MM.1S (cell line): Measurements from ENCODE around the gene TXNRD1.
A peak's percentile ranks its signal among the peaks of the same experiment; 100 is the strongest.

ENCODE experiments used
- DNase-seq: peaks from one replicate; pipeline ENCODE4 v3.0.0-alpha.2; 2015
- H2AFZ ChIP-seq: fragments of 300-600 bp; sonication (generic); 2 replicates; pipeline ENCODE4 v1.6.0; 2016; ENCODE audit warnings: antibody characterized with exemption, low read length
- H3F3A ChIP-seq: fragments of 300-600 bp; sonication (generic); 2 replicates; pipeline ENCODE4 v1.6.1; 2016; ENCODE audit warnings: mild to moderate bottlenecking, antibody characterized with exemption, low read length, moderate library complexity, mixed read lengths; ENCODE audit not compliant: insufficient read depth
- H3K27ac ChIP-seq: fragments of 300-600 bp; sonication (generic); 2 replicates; pipeline ENCODE4 v1.5.1; 2016; ENCODE audit warnings: mild to moderate bottlenecking, low read length
- H3K27me3 ChIP-seq: fragments of 300-600 bp; sonication (generic); replicated peaks from 2 replicates; pipeline ENCODE4 v1.6.0; 2016; ENCODE audit warnings: low read length; ENCODE audit not compliant: insufficient read depth
- H3K36me3 ChIP-seq: fragments of 300-600 bp; sonication (generic); replicated peaks from 2 replicates; pipeline ENCODE4 v1.6.1; 2016; ENCODE audit warnings: mild to moderate bottlenecking, low read length, mixed read lengths; ENCODE audit not compliant: insufficient read depth
- H3K4me1 ChIP-seq: fragments of 300-600 bp; sonication (generic); 2 replicates; pipeline ENCODE4 v1.6.1; 2016; ENCODE audit warnings: low read length, mixed read lengths
- H3K4me2 ChIP-seq: fragments of 300-600 bp; sonication (generic); 2 replicates; pipeline ENCODE4 v1.6.0; 2016; ENCODE audit warnings: low read depth, low read length
- H3K4me3 ChIP-seq: fragments of 300-600 bp; sonication (generic); 2 replicates; pipeline ENCODE4 v1.5.1; 2016; ENCODE audit warnings: low read length, mixed read lengths
- H3K79me2 ChIP-seq: fragments of 300-600 bp; sonication (generic); 2 replicates; pipeline ENCODE4 v1.6.1; 2016; ENCODE audit warnings: mixed run types, low read length, mixed read lengths
- H3K9ac ChIP-seq: fragments of 300-600 bp; sonication (generic); 2 replicates; pipeline ENCODE4 v1.6.1; 2016; ENCODE audit warnings: low read length, mixed read lengths
- H3K9me2 ChIP-seq: fragments of 300-600 bp; sonication (generic); replicated peaks from 2 replicates; pipeline ENCODE4 v1.6.1; 2016; ENCODE audit warnings: mild to moderate bottlenecking, low read length, mixed read lengths; ENCODE audit not compliant: insufficient read depth
- H3K9me3 ChIP-seq: fragments of 300-600 bp; sonication (generic); replicated peaks from 2 replicates; pipeline ENCODE4 v1.6.1; 2016; ENCODE audit warnings: mild to moderate bottlenecking, low read length, mixed read lengths; ENCODE audit not compliant: insufficient read depth
- H4K20me1 ChIP-seq: fragments of 300-600 bp; sonication (generic); 2 replicates; pipeline ENCODE4 v1.6.1; 2016; ENCODE audit warnings: mild to moderate bottlenecking, low read length, moderate library complexity, mixed read lengths; ENCODE audit not compliant: insufficient read depth
- EZH2 ChIP-seq: fragments of 300-600 bp; sonication (generic); optimal IDR thresholded peaks from 2 replicates; pipeline ENCODE3; 2017; ENCODE audit warnings: low read depth, mild to moderate bottlenecking, antibody characterized with exemption, low read length, mixed read lengths
- EZH2phosphoT487 ChIP-seq: fragments of 300-600 bp; sonication (generic); IDR thresholded peaks from 2 replicates; pipeline ENCODE4 v1.6.1; 2018; ENCODE audit warnings: antibody characterized with exemption, low read length
- TF ChIP-seq, protein P1 (sequence below): fragments of 300-600 bp; sonication (generic); IDR thresholded peaks from 2 replicates; pipeline ENCODE4 v1.5.1; 2016; ENCODE audit warnings: antibody characterized with exemption, low read length, mixed read lengths

TXNRD1 gene

GRCh38 chr12:104286516-104287482, 71.2 kb downstream of the TXNRD1 start:
- Histone ChIP-seq H3F3A (peaks cover 33% of the 10 kb centered on the region), H2AFZ (peak overlapping the region; percentile 66), H3K9ac (peak overlapping the region; percentile 86), H3K9me3 (no peaks in the 10 kb centered on the region), H3K27me3 (no peaks in the 10 kb centered on the region), H3K79me2 (peaks cover 42% of the 10 kb centered on the region), H3K27ac (peak overlapping the region; percentile 95), H3K36me3 (no peaks in the 10 kb centered on the region; the same call in 1 of the 2 replicates), H3K4me1 (peaks cover 12% of the 10 kb centered on the region), H3K4me3 (peak overlapping the region; percentile 83), H3K4me2 (peak overlapping the region; percentile 93), H3K9me2 (no peaks in the 10 kb centered on the region), H4K20me1 (no peaks in the 10 kb centered on the region)
- TF ChIP-seq EZH2 = no peak
- TF ChIP-seq EZH2phosphoT487 = no peak
- TF ChIP-seq, protein P1, sequence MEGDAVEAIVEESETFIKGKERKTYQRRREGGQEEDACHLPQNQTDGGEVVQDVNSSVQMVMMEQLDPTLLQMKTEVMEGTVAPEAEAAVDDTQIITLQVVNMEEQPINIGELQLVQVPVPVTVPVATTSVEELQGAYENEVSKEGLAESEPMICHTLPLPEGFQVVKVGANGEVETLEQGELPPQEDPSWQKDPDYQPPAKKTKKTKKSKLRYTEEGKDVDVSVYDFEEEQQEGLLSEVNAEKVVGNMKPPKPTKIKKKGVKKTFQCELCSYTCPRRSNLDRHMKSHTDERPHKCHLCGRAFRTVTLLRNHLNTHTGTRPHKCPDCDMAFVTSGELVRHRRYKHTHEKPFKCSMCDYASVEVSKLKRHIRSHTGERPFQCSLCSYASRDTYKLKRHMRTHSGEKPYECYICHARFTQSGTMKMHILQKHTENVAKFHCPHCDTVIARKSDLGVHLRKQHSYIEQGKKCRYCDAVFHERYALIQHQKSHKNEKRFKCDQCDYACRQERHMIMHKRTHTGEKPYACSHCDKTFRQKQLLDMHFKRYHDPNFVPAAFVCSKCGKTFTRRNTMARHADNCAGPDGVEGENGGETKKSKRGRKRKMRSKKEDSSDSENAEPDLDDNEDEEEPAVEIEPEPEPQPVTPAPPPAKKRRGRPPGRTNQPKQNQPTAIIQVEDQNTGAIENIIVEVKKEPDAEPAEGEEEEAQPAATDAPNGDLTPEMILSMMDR = no peak
- peak; percentile 99 for DNase-seq

GRCh38 chr12:104288635-104289274, 73.2 kb downstream of the TXNRD1 start:
- peak overlapping the region; percentile 86 for H3K9ac ChIP-seq
- H3K36me3 ChIP-seq = no peaks in the 10 kb centered on the region; the same call in 1 of the 2 replicates
- no peaks in the 10 kb centered on the region for H3K9me2 ChIP-seq
- H4K20me1 ChIP-seq = no peaks in the 10 kb centered on the region
- no peaks in the 10 kb centered on the region for H3K27me3 ChIP-seq
- peaks cover 12% of the 10 kb centered on the region for H3K4me1 ChIP-seq
- peak overlapping the region; percentile 6; the same call in 1 of the 2 replicates for H2AFZ ChIP-seq
- peak overlapping the region; percentile 83 for H3K4me3 ChIP-seq
- peak overlapping the region; percentile 93 for H3K4me2 ChIP-seq
- no peaks in the 10 kb centered on the region for H3K9me3 ChIP-seq
- peak overlapping the region; percentile 95 for H3K27ac ChIP-seq
- peak; percentile 95 for DNase-seq
- peaks cover 62% of the 10 kb centered on the region for H3K79me2 ChIP-seq
- peaks cover 33% of the 10 kb centered on the region for H3F3A ChIP-seq
- TF ChIP-seq, protein P1 = no peak
- TF ChIP-seq EZH2phosphoT487 (no peak), EZH2 (no peak)

GRCh38 chr12:104290320-104290719, 74.7 kb downstream of the TXNRD1 start:
- H4K20me1 ChIP-seq = no peaks in the 10 kb centered on the region
- H3K27me3 ChIP-seq = no peaks in the 10 kb centered on the region
- H2AFZ ChIP-seq = no peak overlapping the region
- no peak for DNase-seq
- H3K4me2 ChIP-seq = no peak overlapping the region
- H3K9me2 ChIP-seq = no peaks in the 10 kb centered on the region
- peaks cover 75% of the 10 kb centered on the region for H3K79me2 ChIP-seq
- H3K4me1 ChIP-seq = peaks cover 12% of the 10 kb centered on the region
- peaks cover 3% of the 10 kb centered on the region; the same call in 1 of the 2 replicates for H3K36me3 ChIP-seq
- peaks cover 33% of the 10 kb centered on the region for H3F3A ChIP-seq
- no peak overlapping the region for H3K4me3 ChIP-seq
- H3K27ac ChIP-seq = no peak overlapping the region
- TF ChIP-seq EZH2phosphoT487 (no peak), EZH2 (no peak)
- TF ChIP-seq, protein P1 = no peak
- no peaks in the 10 kb centered on the region for H3K9me3 ChIP-seq
- no peak overlapping the region for H3K9ac ChIP-seq
